ENCODE data around the gene BCAP31. TPM values are rescaled to one million over a fixed set of nuclear protein-coding genes. Genes with fewer than 3 reads are reported as not detected.

Gene BCAP31
- 100 to 1,000 TPM in 1 of 4 donors, 10 to 100 TPM in 3; 59.3 to 124 (median 70.4) TPM for total RNA-seq
- polyA plus RNA-seq = 100 to 1,000 TPM in 1 of 3 donors, 10 to 100 TPM in 2; 61.3 to 216 (median 70.9) TPM

GRCh38 chrX:153724252-153725038 is at the start of gene BCAP31, which contains the start of gene ABCD1:
Gene BCAP31, minus strand, starts transcription at chrX:153724387. Its CDS starts 1,143 bp downstream, at chrX:153723244.
Gene ABCD1, plus strand, starts transcription at chrX:153724856. Its CDS starts 411 bp downstream, at chrX:153725267.
- intact Hi-C loops (cut with DNase I) = no loop called here
- no peaks in the 10 kb centered on the region for H3K27me3 ChIP-seq
- H3K36me3 ChIP-seq = peaks cover 0 to 16% (median 13%) of the 10 kb centered on the region in 4 donors
- H3K9me3 ChIP-seq = no peaks in the 10 kb centered on the region
- H3K27ac ChIP-seq = peak within 1 kb of the TSS; percentile 86 to 93 (median 91)
- DNase-seq = peak; percentile 95
- 1% methylated on average over 78 to 88 of the region's 88 CpGs for WGBS, 2 donors
- TF ChIP-seq POLR2AphosphoS5 (IDR thresholded peaks at IDR 0.05) (peak; percentile 93 to 97 (median 94)), EP300 (IDR thresholded peaks at IDR 0.05) (no peak), CTCF (IDR thresholded peaks at IDR 0.05) (no peak), POLR2A (IDR thresholded peaks at IDR 0.05) (peak; percentile 79 to 86)
- peak within 1 kb of the TSS; percentile 62 to 78 (median 72) for H3K4me3 ChIP-seq
- peaks cover 0 to 60% (median 55%) of the 10 kb centered on the region in 4 donors for H3K4me1 ChIP-seq

- Histone ChIP-seq H3K27me3 (no peaks in the 10 kb centered on the region), H3K27ac (no peak overlapping the region), H3K4me1 (no peaks in the 10 kb centered on the region), H3K36me3 (peaks cover 0 to 62% (median 9%) of the 10 kb centered on the region in 4 donors), H3K4me3 (no peak overlapping the region), H3K9me3 (no peaks in the 10 kb centered on the region)
- intact Hi-C loops (cut with DNase I) = no loop called here
- DNase-seq = peak; percentile 64
- 92 to 97% methylated on average over 23 of the region's 23 CpGs for WGBS, 2 donors
- no peak for TF ChIP-seq POLR2A (IDR thresholded peaks at IDR 0.05)
- no peak for TF ChIP-seq POLR2AphosphoS5 (IDR thresholded peaks at IDR 0.05)
- no peak for TF ChIP-seq CTCF (IDR thresholded peaks at IDR 0.05)
- TF ChIP-seq EP300 (IDR thresholded peaks at IDR 0.05) = no peak
Measured at GRCh38 chrX:153773218-153773611, 49.0 kb upstream of the BCAP31 start.

GRCh38 chrX:153772316-153773217 is 48.4 kb upstream of the BCAP31 start:
- TF ChIP-seq EP300 (IDR thresholded peaks at IDR 0.05) (no peak), POLR2A (IDR thresholded peaks at IDR 0.05) (no peak), CTCF (IDR thresholded peaks at IDR 0.05) (no peak), POLR2AphosphoS5 (IDR thresholded peaks at IDR 0.05) (no peak)
- peaks cover 0 to 1% (median under 1%) of the 10 kb centered on the region in 4 donors for H3K4me1 ChIP-seq
- intact Hi-C loops (cut with DNase I) = no loop called here
- 76 to 84% methylated on average over 21 of the region's 21 CpGs for WGBS, 2 donors
- peaks cover 0 to 62% (median 9%) of the 10 kb centered on the region in 4 donors for H3K36me3 ChIP-seq
- H3K9me3 ChIP-seq = no peaks in the 10 kb centered on the region
- no peak for DNase-seq
- no peaks in the 10 kb centered on the region for H3K27me3 ChIP-seq
- no peak overlapping the region for H3K27ac ChIP-seq
- no peak overlapping the region for H3K4me3 ChIP-seq

GRCh38 chrX:153771415-153772315 is 47.5 kb upstream of the BCAP31 start:
- no peaks in the 10 kb centered on the region for H3K9me3 ChIP-seq
- no peak overlapping the region for H3K27ac ChIP-seq
- TF ChIP-seq EP300 (IDR thresholded peaks at IDR 0.05) (no peak), POLR2A (IDR thresholded peaks at IDR 0.05) (no peak), POLR2AphosphoS5 (IDR thresholded peaks at IDR 0.05) (no peak), CTCF (IDR thresholded peaks at IDR 0.05) (no peak)
- DNase-seq = no peak
- peaks cover 0 to 10% (median 9%) of the 10 kb centered on the region in 4 donors for H3K4me1 ChIP-seq
- 88 to 92% methylated on average over 37 of the region's 37 CpGs for WGBS, 2 donors
- no peak overlapping the region for H3K4me3 ChIP-seq
- intact Hi-C loops (cut with DNase I) = no loop called here
- H3K36me3 ChIP-seq = peaks cover 0 to 62% (median 9%) of the 10 kb centered on the region in 4 donors
- H3K27me3 ChIP-seq = no peaks in the 10 kb centered on the region

Data from sigmoid colon (tissue), 7 donors.